AG04450 (cell line): ENCODE data around the gene GNPTAB. TPM values are rescaled to one million over a fixed set of nuclear protein-coding genes. Genes with fewer than 3 reads are reported as not detected.

Experiments
- CTCF ChIA-PET: fragments of 300-600, 350-600 bp; formaldehyde crosslinking; extraction: SDS; loops from one replicate; lab custom pipeline; 2022; ENCODE audit warnings: antibody characterized with exemption, inconsistent platforms; lab: Charles Lee
- POLR2A ChIA-PET: fragments of 350-600 bp; formaldehyde crosslinking; extraction: SDS; loops from one replicate; lab custom pipeline; 2021; ENCODE audit warnings: antibody characterized with exemption, inconsistent platforms; lab: Yijun Ruan, JAX
- DNase-seq: peaks from one replicate; pipeline ENCODE4 v3.0.0-alpha.2; 2011; ENCODE audit warnings: low read depth, low spot score
- H3K27ac ChIP-seq: one replicate; pipeline ENCODE4 v1.5.1; 2012; ENCODE audit warnings: low read depth, low read length, control low read depth
- H3K27me3 ChIP-seq: one replicate; pipeline ENCODE4 v1.6.0; 2012; ENCODE audit warnings: low read length; ENCODE audit not compliant: control insufficient read depth, insufficient read depth
- H3K4me3 ChIP-seq: 2 replicates; pipeline ENCODE4 v1.5.1; 2011; ENCODE audit warnings: mild to moderate bottlenecking, low read depth, low read length, control low read depth
- H3K9me3 ChIP-seq: 2 replicates; pipeline ENCODE4 v1.5.1; 2012; ENCODE audit warnings: low read length; ENCODE audit not compliant: control insufficient read depth, insufficient read depth
- CTCF ChIP-seq: IDR thresholded peaks from 2 replicates; pipeline ENCODE4 v1.5.1; 2011; ENCODE audit warnings: low read depth, low read length, control low read depth, inconsistent platforms
- polyA plus RNA-seq: library from polyadenylated mRNA; depleted of rRNA; stranded (reverse); fragments of >200 nt; gene quantifications from 2 replicates; pipeline ENCODE4 v1.2.3, GENCODE V29; 2011

Gene GNPTAB
- polyA plus RNA-seq, 1 experiment: 34.3 TPM

- no peak for DNase-seq
- Histone ChIP-seq H3K4me3 (no peak overlapping the region), H3K27me3 (no peaks in the 10 kb centered on the region), H3K9me3 (no peaks in the 10 kb centered on the region), H3K27ac (no peak overlapping the region)
- POLR2A ChIA-PET: no interaction called here
- CTCF ChIA-PET: interaction anchor here (0.6 to 2.2 kb wide), 5 partner anchors 8 to 56 kb away, joined by 3 to 18 read pairs (median 6); partner anchors contain the start of gene GNPTAB
- TF ChIP-seq CTCF: no peak
These were observed 46.9 kb downstream of the GNPTAB start for GRCh38 chr12:101783838-101784237.

- CTCF ChIA-PET: interaction anchor here (1.0 to 2.2 kb wide), 3 partner anchors 9 to 57 kb away, joined by 4 to 18 read pairs (median 6); no protein-coding TSS in a partner anchor
- no peak overlapping the region for H3K27ac ChIP-seq
- DNase-seq: no peak
- no peaks in the 10 kb centered on the region for H3K9me3 ChIP-seq
- no peaks in the 10 kb centered on the region for H3K27me3 ChIP-seq
- no peak overlapping the region for H3K4me3 ChIP-seq
- POLR2A ChIA-PET: no interaction called here
- TF ChIP-seq CTCF: no peak
These were observed 47.6 kb downstream of the GNPTAB start for GRCh38 chr12:101783150-101783549.

- H3K4me3 ChIP-seq: no peak overlapping the region
- POLR2A ChIA-PET: no interaction called here
- no peaks in the 10 kb centered on the region for H3K9me3 ChIP-seq
- CTCF ChIA-PET: interaction anchor here (1.6 to 4.1 kb wide), 2 partner anchors 9 to 48 kb away, joined by 6 to 32 read pairs; partner anchors contain the start of gene GNPTAB
- H3K27ac ChIP-seq: peak overlapping the region; percentile 53
- no peak for DNase-seq
- no peaks in the 10 kb centered on the region for H3K27me3 ChIP-seq
- no peak for TF ChIP-seq CTCF
These were observed 48.5 kb downstream of the GNPTAB start for GRCh38 chr12:101782273-101782731.

- H3K4me3 ChIP-seq: no peak overlapping the region
- DNase-seq: no peak
- CTCF ChIA-PET: interaction anchor here (1.6 to 4.1 kb wide), 3 partner anchors 8 to 58 kb away, joined by 6 to 32 read pairs (median 18); partner anchors contain the start of gene GNPTAB
- POLR2A ChIA-PET: no interaction called here
- H3K9me3 ChIP-seq: no peaks in the 10 kb centered on the region
- no peak for TF ChIP-seq CTCF
- H3K27me3 ChIP-seq: no peaks in the 10 kb centered on the region
- no peak overlapping the region for H3K27ac ChIP-seq
These were observed 48.9 kb downstream of the GNPTAB start for GRCh38 chr12:101781834-101782233.

GRCh38 chr12:101780599-101780998, 50.2 kb downstream of the GNPTAB start:
- H3K27ac ChIP-seq: no peak overlapping the region
- TF ChIP-seq CTCF: no peak
- no peaks in the 10 kb centered on the region for H3K9me3 ChIP-seq
- no peak overlapping the region for H3K4me3 ChIP-seq
- ChIA-PET CTCF (interaction anchor here (0.6 to 4.1 kb wide), 5 partner anchors 44 to 704 kb away, joined by 3 to 32 read pairs (median 10); partner anchors contain the start of gene GNPTAB), POLR2A (no interaction called here)
- DNase-seq: no peak
- no peaks in the 10 kb centered on the region for H3K27me3 ChIP-seq
